ENCODE results near the gene IPPK. TPM values are rescaled to one million over a fixed set of nuclear protein-coding genes. Genes with fewer than 3 reads are reported as not detected.

Gene IPPK
- total and polyA plus RNA-seq, 2 of the 8 experiments (the other 6 are each of a cell fraction or from before 2014, with no cell fraction given) = 10.5 to 13.6 TPM

DNA sequence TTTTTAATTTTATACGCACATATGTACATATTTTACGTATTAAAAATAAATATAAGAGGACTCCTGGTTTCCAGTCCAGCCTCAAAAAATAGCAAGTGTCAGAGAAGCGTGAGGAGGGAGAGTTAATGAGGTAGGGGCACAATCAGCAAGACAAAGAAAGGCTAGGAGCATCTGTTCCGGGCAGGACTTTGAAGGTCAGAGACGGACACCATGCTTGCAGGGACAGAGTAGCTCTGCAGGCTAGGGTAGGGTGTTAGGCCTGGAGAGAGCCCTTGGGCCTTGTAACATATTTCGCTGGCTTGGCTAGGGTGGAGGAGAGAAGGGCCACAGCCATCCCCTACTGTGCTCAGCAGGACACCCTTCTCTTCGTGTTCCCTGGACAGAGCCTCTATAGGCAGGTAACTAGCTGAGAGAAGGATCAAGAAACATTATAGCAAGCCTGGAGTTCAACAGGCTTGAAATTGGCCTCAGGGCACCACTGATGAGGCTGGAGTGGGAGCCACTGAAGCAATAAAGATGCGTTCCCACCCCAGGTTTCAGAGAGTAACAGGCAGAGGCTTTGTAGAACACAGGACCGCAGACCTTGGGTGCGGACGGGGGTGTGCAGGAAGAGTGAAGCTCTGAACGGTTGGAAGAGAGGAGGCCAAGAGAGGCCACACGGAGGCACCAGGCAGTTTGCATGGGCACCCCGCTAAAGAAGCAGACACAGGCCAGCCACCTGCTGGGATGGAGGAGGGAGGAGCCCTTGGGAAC is 9.7 kb upstream of the IPPK start:
- POLR2A ChIA-PET (ENCODE audit: partially characterized antibody) = interaction anchor here (1.2 to 1.4 kb wide), 2 partner anchors 9 kb away, joined by 4 to 6 read pairs; partner anchors contain the start of gene IPPK
- Histone ChIP-seq H3K36me3 (ENCODE audit: control insufficient read depth in 2 of 4, insufficient read depth in 4 of 4, low read length in 3 of 4) (no peaks in the 10 kb centered on the region), H3K79me2 (ENCODE audit: control insufficient read depth in 1 of 2, insufficient read depth in 2 of 2, low read length in 2 of 2) (no peaks in the 10 kb centered on the region), H3K14ac (ENCODE audit: insufficient read length) (no peak overlapping the region), H2AFZ (ENCODE audit: low read length) (peak overlapping the region; percentile 19; the same call in 1 of the 2 replicates), H3K79me1 (ENCODE audit: low read depth, low read length) (no peaks in the 10 kb centered on the region), H3K56ac (replicated peaks; ENCODE audit: insufficient read length, low read depth, low read length) (no peak overlapping the region), H3K23ac (ENCODE audit: insufficient read length) (no peak overlapping the region), H2BK15ac (ENCODE audit: low read length) (0 out of 2 replicates have a peak overlapping the region, but pooled peaks have one; percentile 72), H4K91ac (replicated peaks; ENCODE audit: insufficient read length, low read length) (no peak overlapping the region), H3K9ac (replicated peaks in 1 of 4; ENCODE audit: extremely low read depth in 1 of 4, low read depth in 3 of 4, low read length in 3 of 4) (no peak overlapping the region), H2BK20ac (ENCODE audit: low read length) (0 out of 2 replicates have a peak overlapping the region, but pooled peaks have one; percentile 72), H4K20me1 (replicated peaks in 1 of 2; ENCODE audit: control insufficient read depth in 1 of 2, insufficient read depth in 2 of 2, low read length in 2 of 2) (no peaks in the 10 kb centered on the region), H3K27me3 (replicated peaks in 1 of 4; ENCODE audit: control insufficient read depth in 3 of 4, extremely low read depth in 1 of 4, insufficient read depth in 3 of 4, low read length in 3 of 4) (no peaks in the 10 kb centered on the region), H2BK5ac (ENCODE audit: low read depth, low read length) (0 out of 2 replicates have a peak overlapping the region, but pooled peaks have one; percentile 49), H3K9me3 (ENCODE audit: insufficient read depth in 2 of 2, low read depth in 1 of 2, low read length in 1 of 2) (no peaks in the 10 kb centered on the region), H3K27ac (ENCODE audit: low read depth, low read length) (no peak overlapping the region), H2AK5ac (ENCODE audit: low read depth, low read length) (no peak overlapping the region; the same call in 1 of the 2 replicates), H2BK12ac (ENCODE audit: low read depth, low read length) (peak overlapping the region; percentile 68; the same call in 1 of the 2 replicates), H3K4me2 (ENCODE audit: insufficient read depth in 1 of 2, low read depth in 2 of 2, low read length in 2 of 2) (no peak overlapping the region), H4K5ac (ENCODE audit: insufficient read length, low read depth, low read length) (no peak overlapping the region), H3K18ac (ENCODE audit: extremely low read depth, low read length) (no peak overlapping the region), H3K4me1 (replicated peaks in 1 of 4; ENCODE audit: control insufficient read depth in 3 of 4, insufficient read depth in 4 of 4, low read length in 3 of 4) (peaks cover 0 to 9% (median 5%) of the 10 kb centered on the region in 4 experiments; a peak in 5 of 7 replicates), H3K23me2 (ENCODE audit: low read depth, low read length) (no peaks in the 10 kb centered on the region), H3K4me3 (ENCODE audit: extremely low read depth in 1 of 4, insufficient read depth in 2 of 4, low read depth in 3 of 4, low read length in 4 of 4) (no peak overlapping the region), H4K8ac (ENCODE audit: extremely low read depth, insufficient read depth, low read length) (no peak overlapping the region; the same call in 1 of the 2 replicates), H2BK120ac (replicated peaks; ENCODE audit: low read depth, low read length) (no peak overlapping the region), H3K4ac (replicated peaks; ENCODE audit: insufficient read length, low read depth, low read length) (no peak overlapping the region)
- 72% methylated on average over 14 of the region's 14 CpGs; no CpG with 5 or more reads in 1 of the 2 experiments for WGBS, 2 experiments (ENCODE audit: extremely low coverage in 1 of 2, insufficient coverage in 1 of 2, insufficient read length in 1 of 2, insufficient replicate concordance in 2 of 2, low coverage in 1 of 2, low lambda C conversion rate in 2 of 2, missing lambda C conversion rate in 1 of 2)
- CTCF ChIA-PET (ENCODE audit: partially characterized antibody) = interaction anchor here (0.5 to 1.5 kb wide), 4 partner anchors 9 to 419 kb away, joined by 3 to 6 read pairs (median 4); partner anchors contain the start of gene IPPK
- DNase-seq (ENCODE audit: low read depth in 1 of 2, low spot score in 2 of 2) (peak in 1 of 2 experiments; percentile 48), FAIRE-seq (no peak)

All from H1 (cell line).